H1 (cell line): ENCODE measurements around the gene MYL11. TPM values are rescaled to one million over a fixed set of nuclear protein-coding genes. Genes with fewer than 3 reads are reported as not detected.
"Not testable (repeated sequence)": the region's sequence is repeated elsewhere in the genome, so short reads cannot be mapped to it uniquely, and the experiment has no call there.

Experiments
- CTCF ChIA-PET: fragments of 300-600 bp; sonication (Branson Sonifier 250); formaldehyde crosslinking; loops from one replicate; lab custom pipeline; 2021; ENCODE audit not compliant: partially characterized antibody; lab: Charles Lee
- POLR2A ChIA-PET: fragments of 300-600 bp; sonication (Branson Sonifier 250); formaldehyde crosslinking; loops from one replicate; lab custom pipeline; 2021; ENCODE audit warnings: inconsistent platforms; ENCODE audit not compliant: partially characterized antibody; lab: Charles Lee
- DNase-seq, 2 experiments: peaks; one replicate each; pipeline versions ENCODE4 v3.0.0 to v3.0.0-alpha.2; 2010 to 2022; ENCODE audit warnings: low spot score in 2 of 2, low read depth in 1 of 2, mixed read lengths in 1 of 2
- FAIRE-seq: peaks from 2 replicates; lab custom pipeline; 2011; peaks lifted over from hg19 to GRCh38; lab: Jason Lieb, UNC
- H2AFZ ChIP-seq: 2 replicates; pipeline ENCODE4 v1.8.1; 2012; ENCODE audit warnings: low read length, inconsistent platforms
- H2AK5ac ChIP-seq: 2 replicates; pipeline ENCODE4 v1.6.1; 2013; ENCODE audit warnings: low read depth, low read length
- H2BK120ac ChIP-seq: replicated peaks from 2 replicates; pipeline ENCODE3; 2013; ENCODE audit warnings: low read depth, low read length, inconsistent platforms
- H2BK12ac ChIP-seq: 2 replicates; pipeline ENCODE4 v1.6.1; 2013; ENCODE audit warnings: low read depth, low read length
- H2BK15ac ChIP-seq: 2 replicates; pipeline ENCODE4 v1.6.1; 2013; ENCODE audit warnings: low read length
- H2BK20ac ChIP-seq: 2 replicates; pipeline ENCODE4 v1.6.1; 2013; ENCODE audit warnings: low read length
- H2BK5ac ChIP-seq: 2 replicates; pipeline ENCODE4 v1.6.1; 2013; ENCODE audit warnings: low read depth, low read length
- H3K14ac ChIP-seq: 2 replicates; pipeline ENCODE4 v1.6.1; 2013; ENCODE audit warnings: inconsistent platforms; ENCODE audit not compliant: insufficient read length
- H3K18ac ChIP-seq: 2 replicates; pipeline ENCODE4 v1.6.1; 2013; ENCODE audit warnings: low read length; ENCODE audit errors: extremely low read depth
- H3K23ac ChIP-seq: 2 replicates; pipeline ENCODE4 v1.6.1; 2013; ENCODE audit warnings: inconsistent platforms; ENCODE audit not compliant: insufficient read length
- H3K23me2 ChIP-seq: 2 replicates; pipeline ENCODE4 v1.6.1; 2013; ENCODE audit warnings: low read depth, low read length
- H3K27ac ChIP-seq: 2 replicates; pipeline ENCODE4 v1.6.1; 2011; ENCODE audit warnings: low read depth, low read length, inconsistent platforms
- H3K27me3 ChIP-seq, 4 experiments: replicated peaks in 1 of 4; 1 replicate in 1 of 4; 2 replicates in 3 of 4; pipeline versions ENCODE4 v1.6.1 to v1.8.1; 2011 to 2013; ENCODE audit warnings: low read length in 3 of 4, mild to moderate bottlenecking in 3 of 4, inconsistent platforms in 2 of 4, mixed read lengths in 2 of 4, moderate library complexity in 1 of 4; ENCODE audit not compliant: control insufficient read depth in 3 of 4, insufficient read depth in 3 of 4; ENCODE audit errors: extremely low read depth in 1 of 4
- H3K36me3 ChIP-seq, 4 experiments: 2 replicates each; pipeline versions ENCODE4 v1.6.1 to v1.8.1; 2011 to 2013; ENCODE audit warnings: mild to moderate bottlenecking in 4 of 4, low read length in 3 of 4, moderate library complexity in 2 of 4, control low read depth in 1 of 4, inconsistent platforms in 1 of 4; ENCODE audit not compliant: insufficient read depth in 4 of 4, control insufficient read depth in 2 of 4
- H3K4ac ChIP-seq: replicated peaks from 2 replicates; pipeline ENCODE3; 2013; ENCODE audit warnings: low read length, low read depth, mixed read lengths, inconsistent platforms; ENCODE audit not compliant: insufficient read length
- H3K4me1 ChIP-seq, 4 experiments: replicated peaks in 1 of 4; 1 replicate in 1 of 4; 2 replicates in 3 of 4; pipeline versions ENCODE4 v1.6.1 to v1.8.1; 2011 to 2013; ENCODE audit warnings: low read length in 3 of 4, inconsistent platforms in 2 of 4, mixed read lengths in 1 of 4; ENCODE audit not compliant: insufficient read depth in 4 of 4, control insufficient read depth in 3 of 4
- H3K4me2 ChIP-seq, 2 experiments: 2 replicates each; pipeline versions ENCODE4 v1.6.1 to v1.8.1; 2011 to 2013; ENCODE audit warnings: low read depth in 2 of 2, low read length in 2 of 2, control low read depth in 1 of 2, inconsistent platforms in 1 of 2, mild to moderate bottlenecking in 1 of 2; ENCODE audit not compliant: insufficient read depth in 1 of 2
- H3K4me3 ChIP-seq, 4 experiments: fragments of 200-600, 300-600 bp in 1 of 4; sonication (generic), shearing (Covaris generic), sonication (Bioruptor Twin) in 1 of 4; 2 replicates each; pipeline versions ENCODE4 v1.5.1 to v1.8.1; 2011 to 2016; ENCODE audit warnings: low read length in 4 of 4, low read depth in 3 of 4, control low read depth in 2 of 4, inconsistent platforms in 2 of 4, mild to moderate bottlenecking in 2 of 4, mixed read lengths in 1 of 4, moderate library complexity in 1 of 4; ENCODE audit not compliant: insufficient read depth in 2 of 4; ENCODE audit errors: extremely low read depth in 1 of 4
- H3K56ac ChIP-seq: replicated peaks from 2 replicates; pipeline ENCODE3; 2013; ENCODE audit warnings: low read depth, mild to moderate bottlenecking, mixed read lengths, low read length, inconsistent platforms; ENCODE audit not compliant: insufficient read length
- H3K79me1 ChIP-seq: 2 replicates; pipeline ENCODE4 v1.6.1; 2013; ENCODE audit warnings: low read depth, low read length, control low read depth
- H3K79me2 ChIP-seq, 2 experiments: 2 replicates each; pipeline versions ENCODE4 v1.6.1 to v1.8.1; 2012 to 2013; ENCODE audit warnings: low read length in 2 of 2, mild to moderate bottlenecking in 2 of 2, inconsistent platforms in 1 of 2; ENCODE audit not compliant: insufficient read depth in 2 of 2, control insufficient read depth in 1 of 2
- H3K9ac ChIP-seq, 4 experiments: replicated peaks in 1 of 4; 1 replicate in 1 of 4; 2 replicates in 3 of 4; pipeline versions ENCODE4 v1.6.1 to v1.8.1; 2011 to 2013; ENCODE audit warnings: low read depth in 3 of 4, low read length in 3 of 4, control low read depth in 2 of 4, mild to moderate bottlenecking in 2 of 4, moderate library complexity in 2 of 4, inconsistent platforms in 1 of 4; ENCODE audit errors: extremely low read depth in 1 of 4
- H3K9me3 ChIP-seq, 2 experiments: 2 replicates each; pipeline versions ENCODE4 v1.6.1 to v1.8.1; 2012 to 2013; ENCODE audit warnings: mild to moderate bottlenecking in 2 of 2, moderate library complexity in 2 of 2, control low read depth in 1 of 2, inconsistent platforms in 1 of 2, low read depth in 1 of 2, low read length in 1 of 2, mixed read lengths in 1 of 2; ENCODE audit not compliant: insufficient read depth in 2 of 2
- H4K20me1 ChIP-seq, 2 experiments: replicated peaks in 1 of 2; 2 replicates each; pipeline versions ENCODE3 to v1.8.1; 2011 to 2013; ENCODE audit warnings: inconsistent platforms in 2 of 2, low read length in 2 of 2, mild to moderate bottlenecking in 1 of 2; ENCODE audit not compliant: insufficient read depth in 2 of 2, control insufficient read depth in 1 of 2
- H4K5ac ChIP-seq: 2 replicates; pipeline ENCODE4 v1.6.1; 2013; ENCODE audit warnings: low read length, low read depth, mixed read lengths, inconsistent platforms; ENCODE audit not compliant: insufficient read length
- H4K8ac ChIP-seq: 2 replicates; pipeline ENCODE4 v1.8.0; 2013; ENCODE audit warnings: mild to moderate bottlenecking, moderate library complexity, low read length, inconsistent platforms; ENCODE audit not compliant: insufficient read depth; ENCODE audit errors: extremely low read depth
- H4K91ac ChIP-seq: replicated peaks from 2 replicates; pipeline ENCODE3; 2013; ENCODE audit warnings: low read length, mixed read lengths, inconsistent platforms; ENCODE audit not compliant: insufficient read length
- WGBS, 2 experiments: shearing (Covaris generic) in 1 of 2; methylation state at CpG; one replicate each; pipeline versions ENCODE4 v1.1.6 to v1.1.7; 2013 to 2015; ENCODE audit warnings: low lambda C conversion rate in 2 of 2, mixed read lengths in 2 of 2, inconsistent platforms in 1 of 2, low coverage in 1 of 2, missing lambda C conversion rate in 1 of 2; ENCODE audit not compliant: insufficient replicate concordance in 2 of 2, insufficient coverage in 1 of 2, insufficient read length in 1 of 2; ENCODE audit errors: extremely low coverage in 1 of 2, missing lambda C conversion rate in 1 of 2; 5-methylcytosine and 5-hydroxymethylcytosine counted together
- polyA plus RNA-seq, 7 experiments: library from polyadenylated mRNA; depleted of rRNA in 3 of 7; stranded (reverse) in 5 of 7; unstranded in 2 of 7; fragments of >200 nt in 5 of 7; fragments of 200-250 nt in 2 of 7; gene quantifications; 1 replicate in 5 of 7; 2 replicates in 1 of 7; 4 replicates in 1 of 7; pipeline versions ENCODE4 v1.2.1 to v1.2.3, GENCODE V29; 2011 to 2013; ENCODE audit warnings: missing spikeins in 2 of 7, mixed read lengths in 2 of 7
- total RNA-seq: library from RNA; stranded (reverse); fragmentation: NEBNext Ultra II Directional; extraction: Animal tissue kit (Norgen Biotek cat#: 25700); gene quantifications from 2 replicates; pipeline ENCODE4 v1.2.1, GENCODE V29; 2021

MYL11 gene
- total and polyA plus RNA-seq, 2 of the 8 experiments (the other 6 are each of a cell fraction or from before 2014, with no cell fraction given) = 1.2 to 1.4 TPM

DNA sequence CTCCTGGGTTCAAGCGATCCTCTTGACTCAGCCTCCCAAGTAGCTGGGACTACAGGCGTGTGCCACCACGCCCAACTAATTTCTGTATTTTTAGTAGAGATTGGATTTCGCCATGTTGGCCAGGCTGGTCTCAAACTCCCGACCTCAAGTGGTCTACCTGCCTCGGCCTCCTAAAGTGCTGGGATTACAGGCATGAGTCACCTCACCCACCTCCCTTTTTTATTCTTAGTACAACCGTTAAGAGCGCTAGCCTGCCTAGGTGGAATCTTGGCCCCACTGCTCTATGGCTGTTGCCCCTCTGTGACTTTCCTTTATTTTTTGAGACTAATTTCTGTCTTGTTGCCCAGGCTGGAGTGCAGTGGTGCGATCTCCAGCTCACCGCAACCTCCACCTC, 36.6 kb upstream of the MYL11 start:
- not testable (repeated sequence) for H2BK120ac ChIP-seq, FAIRE-seq

DNA sequence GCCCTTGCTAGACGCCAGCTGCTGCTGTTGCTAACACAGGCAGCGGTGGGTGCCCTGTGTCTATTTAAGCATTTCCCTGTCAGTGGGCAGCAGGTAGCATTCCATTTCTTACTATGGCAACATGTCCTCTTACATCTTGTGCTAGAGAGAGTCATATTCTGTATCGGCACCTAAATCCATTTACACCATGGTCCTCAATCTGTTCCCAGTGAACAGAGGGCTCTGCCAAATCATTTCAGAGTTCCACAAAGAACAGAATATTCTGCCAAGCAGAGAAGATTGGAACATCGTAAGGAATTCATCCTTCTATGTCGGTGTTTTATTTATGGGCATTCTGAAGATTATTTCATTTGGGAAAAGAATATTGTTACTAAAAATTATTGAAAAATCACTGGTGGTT, 35.9 kb upstream of the MYL11 start:
- H2BK120ac ChIP-seq, H3K18ac ChIP-seq, H2BK5ac ChIP-seq, DNase-seq, H2BK12ac ChIP-seq, H4K8ac ChIP-seq, H2AFZ ChIP-seq, FAIRE-seq, H2BK20ac ChIP-seq, H2AK5ac ChIP-seq, H4K20me1 ChIP-seq, H3K79me2 ChIP-seq, H3K4me2 ChIP-seq, H3K79me1 ChIP-seq, H3K23ac ChIP-seq, H2BK15ac ChIP-seq, H3K4me1 ChIP-seq, H3K36me3 ChIP-seq, H3K27ac ChIP-seq, H3K27me3 ChIP-seq, H3K23me2 ChIP-seq, H3K14ac ChIP-seq, POLR2A ChIA-PET, H3K9ac ChIP-seq, H3K9me3 ChIP-seq, H4K91ac ChIP-seq, H3K56ac ChIP-seq, H3K4ac ChIP-seq, CTCF ChIA-PET, H3K4me3 ChIP-seq, H4K5ac ChIP-seq: not testable (repeated sequence)
- WGBS, 2 experiments = 89% methylated on average over 5 of the region's 5 CpGs; no CpG with 5 or more reads in 1 of the 2 experiments

More for the DNA sequence above, 36.6 kb upstream of the MYL11 start:
- not testable (repeated sequence) for H2BK12ac ChIP-seq, H3K56ac ChIP-seq, H4K20me1 ChIP-seq, DNase-seq, H2BK15ac ChIP-seq, H3K23ac ChIP-seq, H2AK5ac ChIP-seq, H3K18ac ChIP-seq, H4K91ac ChIP-seq, H3K27ac ChIP-seq, H3K4me2 ChIP-seq, H2BK20ac ChIP-seq, H3K27me3 ChIP-seq, H3K4me3 ChIP-seq, H3K79me2 ChIP-seq, H4K8ac ChIP-seq, H3K79me1 ChIP-seq, H4K5ac ChIP-seq, H2AFZ ChIP-seq, H3K36me3 ChIP-seq, H3K23me2 ChIP-seq, H3K14ac ChIP-seq, H3K4ac ChIP-seq, H2BK5ac ChIP-seq, H3K9me3 ChIP-seq, H3K4me1 ChIP-seq, H3K9ac ChIP-seq
- ChIA-PET POLR2A (interaction anchor here (0.6 kb wide), 1 partner anchor 71 kb away, joined by 3 read pairs; no protein-coding TSS in a partner anchor), CTCF (interaction anchor here (0.8 to 1.2 kb wide), 2 partner anchors 15 to 17 kb away, joined by 3 to 4 read pairs; partner anchors contain the start of gene CD2BP2)
- WGBS, 2 experiments = 90% methylated on average over 10 of the region's 10 CpGs; no CpG with 5 or more reads in 1 of the 2 experiments
